ENCODE measurements around the gene CORO2B.

DNA sequence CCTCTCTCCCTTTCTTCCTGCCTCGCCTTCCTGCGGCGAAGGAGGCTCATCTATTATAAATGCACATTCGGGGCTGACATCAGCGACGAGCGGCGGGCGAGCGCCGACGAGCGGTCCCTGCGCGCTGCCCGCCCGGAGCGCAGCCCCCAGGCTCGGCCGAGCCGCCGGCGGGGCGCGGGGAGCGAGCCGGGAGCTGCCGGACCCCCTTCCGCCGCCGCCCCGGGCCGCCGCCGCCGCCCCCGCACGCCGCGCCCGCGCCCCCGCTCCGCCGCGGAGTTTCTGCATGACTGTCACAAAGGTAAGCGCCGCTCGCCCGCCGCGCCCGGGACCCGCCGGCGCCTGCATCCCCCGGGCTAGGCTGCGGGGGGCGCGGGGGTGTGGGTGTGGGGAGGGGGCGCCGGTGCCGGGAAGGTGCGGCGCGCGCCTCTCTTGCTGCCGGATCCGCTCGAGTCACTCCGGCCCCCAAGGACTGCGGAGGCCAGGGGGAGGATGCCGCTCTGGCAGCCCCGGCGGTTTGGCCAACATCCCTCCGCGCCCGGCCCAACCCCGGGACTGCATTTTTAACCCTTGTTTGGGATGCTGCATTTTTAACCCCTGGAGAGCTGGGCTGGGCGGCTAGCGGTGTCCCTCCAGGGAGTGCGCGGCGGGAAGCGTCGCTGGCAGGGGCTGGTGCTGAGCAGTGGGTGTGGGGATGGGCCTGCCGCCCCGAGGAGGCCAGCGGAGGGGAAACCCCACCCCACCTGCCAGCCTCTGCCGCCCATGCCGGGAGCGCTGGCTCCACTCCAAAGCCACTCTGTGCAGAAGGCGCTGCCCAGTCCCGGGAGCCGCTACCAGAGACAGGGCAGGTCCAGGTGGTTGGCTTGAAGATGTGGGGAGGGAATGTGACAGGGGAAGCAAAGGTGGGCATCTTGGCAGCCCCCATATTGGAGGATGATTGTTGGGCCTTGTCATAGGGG, at the start of gene CORO2B:
- TF ChIP-seq, protein P1, sequence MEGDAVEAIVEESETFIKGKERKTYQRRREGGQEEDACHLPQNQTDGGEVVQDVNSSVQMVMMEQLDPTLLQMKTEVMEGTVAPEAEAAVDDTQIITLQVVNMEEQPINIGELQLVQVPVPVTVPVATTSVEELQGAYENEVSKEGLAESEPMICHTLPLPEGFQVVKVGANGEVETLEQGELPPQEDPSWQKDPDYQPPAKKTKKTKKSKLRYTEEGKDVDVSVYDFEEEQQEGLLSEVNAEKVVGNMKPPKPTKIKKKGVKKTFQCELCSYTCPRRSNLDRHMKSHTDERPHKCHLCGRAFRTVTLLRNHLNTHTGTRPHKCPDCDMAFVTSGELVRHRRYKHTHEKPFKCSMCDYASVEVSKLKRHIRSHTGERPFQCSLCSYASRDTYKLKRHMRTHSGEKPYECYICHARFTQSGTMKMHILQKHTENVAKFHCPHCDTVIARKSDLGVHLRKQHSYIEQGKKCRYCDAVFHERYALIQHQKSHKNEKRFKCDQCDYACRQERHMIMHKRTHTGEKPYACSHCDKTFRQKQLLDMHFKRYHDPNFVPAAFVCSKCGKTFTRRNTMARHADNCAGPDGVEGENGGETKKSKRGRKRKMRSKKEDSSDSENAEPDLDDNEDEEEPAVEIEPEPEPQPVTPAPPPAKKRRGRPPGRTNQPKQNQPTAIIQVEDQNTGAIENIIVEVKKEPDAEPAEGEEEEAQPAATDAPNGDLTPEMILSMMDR (IDR thresholded peaks at IDR 0.05; ENCODE audit: low read depth, low read length) = no peak
- TF ChIP-seq, protein P2, sequence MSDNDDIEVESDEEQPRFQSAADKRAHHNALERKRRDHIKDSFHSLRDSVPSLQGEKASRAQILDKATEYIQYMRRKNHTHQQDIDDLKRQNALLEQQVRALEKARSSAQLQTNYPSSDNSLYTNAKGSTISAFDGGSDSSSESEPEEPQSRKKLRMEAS (IDR thresholded peaks at IDR 0.05; ENCODE audit: low read depth, low read length) = no peak
- TF ChIP-seq MYC (IDR thresholded peaks at IDR 0.05; ENCODE audit: low read depth, low read length) (no peak), POLR2A (IDR thresholded peaks at IDR 0.05; ENCODE audit: extremely low read depth, insufficient read length) (no peak)
